Peyer's patch (tissue), 4 donors: ENCODE data around the gene CHST8.

Source experiments
- CTCF ChIP-seq, 6 experiments: fragments of 450-650 bp in 4 of 6; fragments of 200-600 bp in 2 of 6; sonication (generic) in 1 of 6; IDR thresholded peaks; one replicate each; pipeline ENCODE4 v1.5.1; 2017 to 2019; ENCODE audit warnings: antibody characterized with exemption in 6 of 6, mild to moderate bottlenecking in 3 of 6, moderate library complexity in 1 of 6
- POLR2A ChIP-seq, 2 donors: fragments of 450-650 bp; IDR thresholded peaks; one replicate each; pipeline ENCODE4 v1.5.1; 2017; ENCODE audit warnings: antibody characterized with exemption in 2 of 2, mild to moderate bottlenecking in 2 of 2, moderate library complexity in 2 of 2

GRCh38 chr19:33737681-33738371 is 116.1 kb downstream of the CHST8 start:
- no peak for TF ChIP-seq CTCF (IDR thresholded peaks at IDR 0.05)
- no peak for TF ChIP-seq POLR2A (IDR thresholded peaks at IDR 0.05)
